ENCODE measurements around the gene NRN1. TPM values are rescaled to one million over a fixed set of nuclear protein-coding genes. Genes with fewer than 3 reads are reported as not detected.

Gene NRN1
- total and polyA plus RNA-seq, 2 experiments from 2014 or later = 50.5 to 94.6 TPM

DNA sequence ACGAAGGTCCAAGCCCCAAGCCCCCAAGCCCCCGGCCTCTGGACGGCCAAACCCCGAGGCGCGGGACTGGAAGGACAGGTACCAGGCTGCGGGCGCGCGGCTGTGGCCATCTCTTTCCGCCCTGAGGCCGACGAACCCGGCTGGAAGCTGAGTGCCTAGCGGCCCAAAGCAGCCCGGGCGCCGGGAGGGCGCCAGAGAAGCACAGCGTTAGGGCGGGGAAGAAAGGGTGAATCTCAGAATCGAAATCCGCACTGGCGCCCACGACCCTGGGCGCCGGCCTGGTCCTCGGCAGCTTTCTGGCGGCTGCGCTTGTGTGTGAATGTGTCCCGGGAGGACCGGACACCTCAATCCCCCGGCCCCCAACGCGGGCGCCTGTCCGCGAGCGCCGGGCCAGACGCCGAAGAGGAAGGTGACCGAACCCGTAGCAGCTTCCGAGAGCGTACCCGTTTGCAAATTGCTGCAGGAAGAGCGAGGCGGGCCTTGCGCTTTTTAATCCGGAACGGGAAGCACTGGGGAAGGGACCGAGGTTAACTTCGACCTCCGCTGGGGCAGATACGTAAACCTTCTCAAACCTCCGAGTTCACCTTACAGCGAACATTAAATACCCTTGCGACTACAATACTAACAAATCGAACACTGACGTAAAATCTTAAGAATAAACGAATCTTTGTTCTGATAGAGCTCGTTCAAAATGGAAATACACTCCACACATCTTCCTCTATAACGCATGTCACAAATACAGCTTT is 2.9 kb downstream of the NRN1 start:
- 0 to 1% methylated on average over 44 to 63 of the region's 64 CpGs for WGBS, 2 experiments (ENCODE audit: low coverage in 1 of 2, low lambda C conversion rate in 2 of 2, missing lambda C conversion rate in 2 of 2)
- Histone ChIP-seq H3K27ac (peak overlapping the region; percentile 90), H3K9me3 (ENCODE audit: low read depth) (no peaks in the 10 kb centered on the region), H4K20me1 (ENCODE audit: insufficient read depth) (no peaks in the 10 kb centered on the region), H3K4me3 (peak overlapping the region; percentile 100), H2AFZ (peak overlapping the region; percentile 64), H3K4me2 (ENCODE audit: unreplicated experiment) (peak overlapping the region; percentile 95), H3K4me1 (ENCODE audit: insufficient read depth) (peaks cover 9% of the 10 kb centered on the region), H3F3A (ENCODE audit: insufficient read depth) (peaks cover 33% of the 10 kb centered on the region), H3K9ac (peak overlapping the region; percentile 94), H3K9me2 (ENCODE audit: insufficient read depth) (no peaks in the 10 kb centered on the region), H3K27me3 (replicated peaks; ENCODE audit: insufficient read depth) (no peaks in the 10 kb centered on the region), H3K36me3 (ENCODE audit: low read depth) (no peaks in the 10 kb centered on the region), H3K79me2 (ENCODE audit: insufficient read depth) (peaks cover 71% of the 10 kb centered on the region)
- TF ChIP-seq EZH2 (IDR thresholded peaks at IDR 0.05; ENCODE audit: insufficient read depth, poor library complexity, severe bottlenecking) = no peak
- TF ChIP-seq EZH2phosphoT487 (IDR thresholded peaks at IDR 0.05; ENCODE audit: insufficient read depth, low read depth) = 0 out of 2 replicates have a peak, but pooled peaks have one; percentile 17
- in situ Hi-C loops (cut with MboI) = no loop called here
- peak; percentile 77 for DNase-seq

DNA sequence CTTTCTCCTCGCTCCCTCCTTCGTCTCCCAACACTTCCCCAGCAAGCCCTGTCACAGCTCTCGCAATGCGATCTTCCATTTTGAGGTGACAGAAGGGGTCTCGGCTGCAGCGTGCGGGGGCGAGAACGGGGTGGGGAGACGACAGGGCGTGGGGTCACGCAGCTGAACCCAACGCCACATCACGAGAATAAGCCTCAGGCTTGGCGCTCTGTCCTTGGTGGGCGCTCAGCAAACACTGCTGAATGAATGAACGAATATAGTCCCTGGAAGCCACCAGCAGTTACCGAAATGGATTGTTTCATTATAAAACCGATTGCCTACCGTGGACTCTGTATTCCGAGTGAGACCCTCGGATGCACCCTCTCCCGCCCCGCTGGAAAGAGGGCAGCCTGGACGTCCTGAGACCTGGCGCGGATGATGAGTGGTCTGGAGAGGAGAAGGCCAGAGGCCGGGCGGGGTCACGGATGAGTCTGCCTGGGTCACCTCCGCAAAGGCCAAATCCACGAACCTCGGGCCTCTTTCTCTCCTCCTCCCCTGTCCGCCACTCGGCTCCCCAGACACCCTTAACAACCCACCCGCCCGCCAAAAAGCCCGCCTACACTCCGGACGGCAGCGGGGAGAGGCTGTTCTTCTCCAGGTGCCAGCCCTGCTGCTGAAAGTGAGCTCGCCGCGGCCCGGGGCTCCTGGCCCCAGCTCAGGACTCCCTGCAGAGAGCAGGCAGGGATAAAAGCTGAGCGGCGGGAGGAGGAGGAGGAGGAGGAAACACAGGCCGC is 3.7 kb downstream of the NRN1 start:
- in situ Hi-C loops (cut with MboI) = no loop called here
- DNase-seq = peak; percentile 66
- H3F3A ChIP-seq (ENCODE audit: insufficient read depth) = peaks cover 33% of the 10 kb centered on the region
- WGBS, 2 experiments (ENCODE audit: low coverage in 1 of 2, low lambda C conversion rate in 2 of 2, missing lambda C conversion rate in 2 of 2) = 4 to 7% methylated on average over 42 to 48 of the region's 48 CpGs
- no peaks in the 10 kb centered on the region for H4K20me1 ChIP-seq (ENCODE audit: insufficient read depth)
- H3K9me2 ChIP-seq (ENCODE audit: insufficient read depth) = no peaks in the 10 kb centered on the region
- H2AFZ ChIP-seq = peak overlapping the region; percentile 64
- H3K9ac ChIP-seq = peak overlapping the region; percentile 94
- no peaks in the 10 kb centered on the region for H3K36me3 ChIP-seq (ENCODE audit: low read depth)
- peaks cover 16% of the 10 kb centered on the region for H3K4me1 ChIP-seq (ENCODE audit: insufficient read depth)
- H3K4me3 ChIP-seq = peak overlapping the region; percentile 100
- H3K27ac ChIP-seq = peak overlapping the region; percentile 90
- no peaks in the 10 kb centered on the region for H3K9me3 ChIP-seq (ENCODE audit: low read depth)
- no peak for TF ChIP-seq EZH2phosphoT487 (IDR thresholded peaks at IDR 0.05; ENCODE audit: insufficient read depth, low read depth)
- no peak for TF ChIP-seq EZH2 (IDR thresholded peaks at IDR 0.05; ENCODE audit: insufficient read depth, poor library complexity, severe bottlenecking)
- peak overlapping the region; percentile 95 for H3K4me2 ChIP-seq (ENCODE audit: unreplicated experiment)
- peaks cover 75% of the 10 kb centered on the region for H3K79me2 ChIP-seq (ENCODE audit: insufficient read depth)
- no peaks in the 10 kb centered on the region for H3K27me3 ChIP-seq (replicated peaks; ENCODE audit: insufficient read depth)

DNA sequence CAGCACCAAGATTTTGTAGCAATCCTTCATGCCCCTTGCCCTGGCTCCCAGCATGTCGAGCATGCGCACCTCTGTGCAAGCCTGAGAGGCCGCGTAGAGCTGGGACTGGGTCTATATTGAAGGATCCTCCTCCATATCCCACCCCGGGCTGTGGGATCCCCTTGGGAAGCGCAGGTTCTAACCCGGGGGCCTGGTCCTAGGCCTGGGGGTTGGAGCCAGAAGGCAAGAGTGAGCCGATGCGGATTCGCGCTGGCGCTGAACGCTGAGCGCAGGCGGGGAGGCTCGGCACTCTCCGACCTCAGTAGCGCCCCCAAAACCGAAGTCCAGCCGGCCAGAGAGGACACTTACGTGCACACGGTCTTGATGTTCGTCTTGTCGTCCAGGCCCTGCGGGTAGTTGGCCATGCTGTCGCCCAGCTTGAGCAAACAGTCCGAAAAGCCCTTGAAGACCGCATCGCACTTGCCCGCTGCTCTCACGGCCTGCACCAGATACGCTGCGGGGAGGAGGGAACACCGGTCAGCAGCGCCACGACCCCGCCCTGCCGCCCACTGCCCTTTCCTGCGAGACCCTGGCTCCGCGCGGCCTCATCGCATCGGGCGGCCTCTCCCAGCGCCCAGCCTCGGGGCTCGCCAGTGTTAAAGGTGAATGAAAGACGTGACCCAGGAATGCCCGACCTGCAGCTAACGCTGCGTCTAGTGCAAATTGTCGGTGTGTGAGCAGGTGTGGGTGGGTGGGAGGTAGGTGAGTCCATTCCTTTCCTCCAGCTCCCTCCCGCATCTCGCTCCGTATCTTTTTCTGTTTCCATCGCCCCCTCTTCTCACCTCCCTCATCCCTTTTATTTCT is 4.5 kb downstream of the NRN1 start:
- peak overlapping the region; percentile 94 for H3K9ac ChIP-seq
- TF ChIP-seq EZH2phosphoT487 (IDR thresholded peaks at IDR 0.05; ENCODE audit: insufficient read depth, low read depth) = no peak
- no peak for TF ChIP-seq EZH2 (IDR thresholded peaks at IDR 0.05; ENCODE audit: insufficient read depth, poor library complexity, severe bottlenecking)

GRCh38 chr6:6001443-6001842 is 5.3 kb downstream of the NRN1 start:
- Histone ChIP-seq H3K79me2 (ENCODE audit: insufficient read depth) (peaks cover 85% of the 10 kb centered on the region), H3K9ac (no peak overlapping the region; the same call in 1 of the 2 replicates), H3K27ac (no peak overlapping the region), H3K4me2 (ENCODE audit: unreplicated experiment) (peak overlapping the region; percentile 95), H3K4me3 (peak overlapping the region; percentile 100; the same call in 1 of the 2 replicates), H3F3A (ENCODE audit: insufficient read depth) (peaks cover 35% of the 10 kb centered on the region), H2AFZ (no peak overlapping the region), H3K9me2 (ENCODE audit: insufficient read depth) (no peaks in the 10 kb centered on the region), H3K4me1 (ENCODE audit: insufficient read depth) (peaks cover 26% of the 10 kb centered on the region), H3K9me3 (ENCODE audit: low read depth) (no peaks in the 10 kb centered on the region), H3K36me3 (ENCODE audit: low read depth) (no peaks in the 10 kb centered on the region), H4K20me1 (ENCODE audit: insufficient read depth) (no peaks in the 10 kb centered on the region), H3K27me3 (replicated peaks; ENCODE audit: insufficient read depth) (no peaks in the 10 kb centered on the region)
- TF ChIP-seq EZH2 (IDR thresholded peaks at IDR 0.05; ENCODE audit: insufficient read depth, poor library complexity, severe bottlenecking) = no peak
- TF ChIP-seq EZH2phosphoT487 (IDR thresholded peaks at IDR 0.05; ENCODE audit: insufficient read depth, low read depth) = no peak
- 82 to 88% methylated on average over 10 of the region's 10 CpGs for WGBS, 2 experiments (ENCODE audit: low coverage in 1 of 2, low lambda C conversion rate in 2 of 2, missing lambda C conversion rate in 2 of 2)
- in situ Hi-C loops (cut with MboI) = no loop called here
- peak; percentile 20 for DNase-seq

More for the DNA sequence above, 4.5 kb downstream of the NRN1 start:
- Histone ChIP-seq H3F3A (ENCODE audit: insufficient read depth) (peaks cover 32% of the 10 kb centered on the region), H3K4me3 (peak overlapping the region; percentile 100), H3K9me3 (ENCODE audit: low read depth) (no peaks in the 10 kb centered on the region), H3K79me2 (ENCODE audit: insufficient read depth) (peaks cover 83% of the 10 kb centered on the region), H3K4me2 (ENCODE audit: unreplicated experiment) (peak overlapping the region; percentile 95), H2AFZ (peak overlapping the region; percentile 58), H3K9me2 (ENCODE audit: insufficient read depth) (no peaks in the 10 kb centered on the region), H3K27me3 (replicated peaks; ENCODE audit: insufficient read depth) (no peaks in the 10 kb centered on the region), H4K20me1 (ENCODE audit: insufficient read depth) (no peaks in the 10 kb centered on the region), H3K4me1 (ENCODE audit: insufficient read depth) (peaks cover 24% of the 10 kb centered on the region), H3K27ac (peak overlapping the region; percentile 90), H3K36me3 (ENCODE audit: low read depth) (no peaks in the 10 kb centered on the region)
- in situ Hi-C loops (cut with MboI) = no loop called here
- DNase-seq = peak; percentile 56
- 30 to 31% methylated on average over 51 to 52 of the region's 57 CpGs for WGBS, 2 experiments (ENCODE audit: low coverage in 1 of 2, low lambda C conversion rate in 2 of 2, missing lambda C conversion rate in 2 of 2)

Data from GM23248 (cell line).